Measurements from ENCODE around the gene DIPK1C.

DNA sequence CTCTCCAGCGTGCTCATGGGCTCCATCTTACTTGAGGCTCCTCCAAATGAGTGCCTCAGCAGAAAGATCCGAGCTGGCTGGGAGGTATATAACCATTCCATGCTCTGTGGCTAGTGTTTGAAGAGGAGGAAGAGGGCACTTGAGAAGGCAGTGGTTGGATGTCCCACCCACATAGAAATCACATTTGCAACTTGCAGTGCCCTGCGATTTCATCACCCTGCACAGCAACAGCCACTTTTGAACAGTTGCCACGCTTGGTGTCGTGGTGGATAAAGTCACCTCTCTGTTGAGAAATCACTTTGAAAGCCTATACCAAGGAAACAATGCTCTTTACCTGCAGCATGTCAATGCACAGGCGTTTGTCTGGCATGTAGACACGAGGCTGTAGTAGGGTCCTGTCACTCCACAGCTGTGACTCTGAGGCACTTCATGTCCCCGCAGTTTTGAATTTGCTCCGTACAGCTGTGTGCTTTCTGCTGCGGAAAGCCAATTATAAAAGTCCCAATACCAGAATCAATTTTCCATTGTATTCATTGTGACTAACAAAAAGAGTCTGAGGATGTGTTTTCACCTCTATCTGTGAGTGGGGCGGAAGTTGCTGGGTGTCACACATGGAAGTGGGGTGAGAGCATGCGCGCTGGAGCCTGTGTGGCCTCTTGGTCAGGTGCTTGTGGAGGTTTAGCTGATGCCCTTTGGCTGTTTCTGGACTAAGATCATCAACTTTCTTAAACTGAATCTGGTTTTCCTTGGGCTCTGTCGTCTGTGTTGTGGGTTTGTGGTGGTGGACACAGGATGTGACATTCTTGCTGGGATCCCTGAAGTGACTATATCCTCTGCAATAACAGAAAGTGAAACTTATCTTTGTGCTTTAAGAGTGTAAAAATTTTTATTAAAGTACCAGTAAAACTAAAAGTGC is 41.9 kb upstream of the DIPK1C start:
- TF ChIP-seq, protein P1, sequence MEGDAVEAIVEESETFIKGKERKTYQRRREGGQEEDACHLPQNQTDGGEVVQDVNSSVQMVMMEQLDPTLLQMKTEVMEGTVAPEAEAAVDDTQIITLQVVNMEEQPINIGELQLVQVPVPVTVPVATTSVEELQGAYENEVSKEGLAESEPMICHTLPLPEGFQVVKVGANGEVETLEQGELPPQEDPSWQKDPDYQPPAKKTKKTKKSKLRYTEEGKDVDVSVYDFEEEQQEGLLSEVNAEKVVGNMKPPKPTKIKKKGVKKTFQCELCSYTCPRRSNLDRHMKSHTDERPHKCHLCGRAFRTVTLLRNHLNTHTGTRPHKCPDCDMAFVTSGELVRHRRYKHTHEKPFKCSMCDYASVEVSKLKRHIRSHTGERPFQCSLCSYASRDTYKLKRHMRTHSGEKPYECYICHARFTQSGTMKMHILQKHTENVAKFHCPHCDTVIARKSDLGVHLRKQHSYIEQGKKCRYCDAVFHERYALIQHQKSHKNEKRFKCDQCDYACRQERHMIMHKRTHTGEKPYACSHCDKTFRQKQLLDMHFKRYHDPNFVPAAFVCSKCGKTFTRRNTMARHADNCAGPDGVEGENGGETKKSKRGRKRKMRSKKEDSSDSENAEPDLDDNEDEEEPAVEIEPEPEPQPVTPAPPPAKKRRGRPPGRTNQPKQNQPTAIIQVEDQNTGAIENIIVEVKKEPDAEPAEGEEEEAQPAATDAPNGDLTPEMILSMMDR (IDR thresholded peaks at IDR 0.05) = no peak
- TF ChIP-seq POLR2AphosphoS5 (IDR thresholded peaks at IDR 0.05; ENCODE audit: insufficient read depth in 1 of 2, low read depth in 1 of 2) = no peak
- no peak for TF ChIP-seq POLR2A (IDR thresholded peaks at IDR 0.05)

Data from vagina (tissue), 2 donors.